GM12878 (cell line): ENCODE results near the gene SLC29A2. TPM values are rescaled to one million over a fixed set of nuclear protein-coding genes. Genes with fewer than 3 reads are reported as not detected.

Experiments used
- ATAC-seq: fragments of 200-7000 bp; cut with Tn5 transposase; 3 replicates; pipeline ENCODE4 v1.9.1; 2020; ENCODE audit warnings: mild to moderate bottlenecking, moderate library complexity
- BruUV-seq: library from RNA; stranded (reverse); fragments of 400-500 nt; replicated peaks from 2 replicates; lab custom pipeline; 2021; lab: Mats Ljungman, UMichigan
- CTCF ChIA-PET: fragments of 300-600 bp; sonication (Branson Sonifier 250); formaldehyde crosslinking; extraction: SDS; loops from one replicate; lab custom pipeline; 2021; ENCODE audit warnings: inconsistent platforms; lab: Yijun Ruan, JAX
- POLR2A ChIA-PET: fragments of 350-600 bp; formaldehyde crosslinking; extraction: SDS; loops from one replicate; lab custom pipeline; 2021; ENCODE audit warnings: inconsistent platforms; lab: Charles Lee
- RAD21 ChIA-PET: fragments of 300-600 bp; sonication (Branson Sonifier 250); formaldehyde crosslinking; loops from one replicate; lab custom pipeline; 2023; ENCODE audit warnings: antibody characterized with exemption; ENCODE audit not compliant: unreplicated experiment; lab: Charles Lee
- SMC1A ChIA-PET: fragments of 300-600 bp; sonication (Branson Sonifier 250); formaldehyde crosslinking; loops from one replicate; lab custom pipeline; 2023; ENCODE audit not compliant: unreplicated experiment, uncharacterized antibody; lab: Charles Lee
- DNase-seq: peaks from one replicate; pipeline ENCODE4 v3.0.0-alpha.2; 2011; ENCODE audit warnings: low read depth, low spot score
- FAIRE-seq: peaks from 3 replicates; lab custom pipeline; 2011; peaks lifted over from hg19 to GRCh38; lab: Jason Lieb, UNC
- H2AFZ ChIP-seq: 2 replicates; pipeline ENCODE4 v1.6.0; 2011; ENCODE audit warnings: low read depth, low read length, control low read depth; ENCODE audit not compliant: control insufficient read depth
- H3K27ac ChIP-seq: 2 replicates; pipeline ENCODE4 v1.5.1; 2011; ENCODE audit warnings: control low read depth; ENCODE audit not compliant: control insufficient read depth, insufficient read depth
- H3K27me3 ChIP-seq, 2 experiments: replicated peaks in 1 of 2; 2 replicates each; pipeline versions ENCODE4 v1.6.0 to v1.6.1; 2011; ENCODE audit warnings: low read length in 1 of 2; ENCODE audit not compliant: control insufficient read depth in 2 of 2, insufficient read depth in 2 of 2
- H3K36me3 ChIP-seq, 2 experiments: 2 replicates each; pipeline ENCODE4 v1.5.1; 2011; ENCODE audit warnings: low read length in 1 of 2; ENCODE audit not compliant: control insufficient read depth in 2 of 2, insufficient read depth in 2 of 2
- H3K4me1 ChIP-seq: 2 replicates; pipeline ENCODE4 v1.6.1; 2011; ENCODE audit warnings: mild to moderate bottlenecking, low read length, moderate library complexity, mixed read lengths; ENCODE audit not compliant: control insufficient read depth, insufficient read depth
- H3K4me2 ChIP-seq: 2 replicates; pipeline ENCODE4 v1.6.0; 2011; ENCODE audit warnings: control low read depth; ENCODE audit not compliant: control insufficient read depth, insufficient read depth
- H3K4me3 ChIP-seq: fragments of 200-600 bp; sonication (generic); 2 replicates; pipeline ENCODE4 v1.5.1; 2016
- H3K79me2 ChIP-seq: 2 replicates; pipeline ENCODE4 v1.6.0; 2011; ENCODE audit warnings: low read length; ENCODE audit not compliant: control insufficient read depth, insufficient read depth
- H3K9ac ChIP-seq: 2 replicates; pipeline ENCODE4 v1.8.0; 2011; ENCODE audit warnings: low read length, control low read depth, mixed read lengths; ENCODE audit not compliant: control insufficient read depth, insufficient read depth
- H3K9me3 ChIP-seq: replicated peaks from 3 replicates; pipeline ENCODE4 v1.5.1; 2011; ENCODE audit warnings: mild to moderate bottlenecking, low read length; ENCODE audit not compliant: control insufficient read depth, insufficient read depth
- H4K20me1 ChIP-seq: 2 replicates; pipeline ENCODE4 v1.6.0; 2011; ENCODE audit not compliant: control insufficient read depth, insufficient read depth
- BRCA1 ChIP-seq: IDR thresholded peaks from 2 replicates; pipeline ENCODE4 v1.6.1; 2011; ENCODE audit warnings: low read depth, low read length, improper control_type of control experiment
- CHD2 ChIP-seq: IDR thresholded peaks from 2 replicates; pipeline ENCODE4 v1.6.1; 2011; ENCODE audit warnings: low read depth, low read length, improper control_type of control experiment, borderline replicate concordance
- CHD4 ChIP-seq: fragments of 200-600 bp; sonication (generic); IDR thresholded peaks from 2 replicates; pipeline ENCODE4 v1.6.1; 2016; ENCODE audit warnings: mild to moderate bottlenecking
- GABPA ChIP-seq: IDR thresholded peaks from 2 replicates; pipeline ENCODE4 v1.6.1; 2014; ENCODE audit warnings: antibody characterized with exemption, low read depth, mild to moderate bottlenecking, inconsistent platforms
- HDAC6 ChIP-seq: fragments of 200-600 bp; sonication (generic); IDR thresholded peaks from one replicate; pipeline ENCODE4 v1.8.0; 2017; ENCODE audit warnings: antibody characterized with exemption; ENCODE audit not compliant: unreplicated experiment
- KAT2A ChIP-seq: conservative IDR thresholded peaks from 2 replicates; pipeline ENCODE4 v1.6.1; 2011; ENCODE audit warnings: low read depth, low read length; ENCODE audit not compliant: control insufficient read depth
- NFIC ChIP-seq: IDR thresholded peaks from 2 replicates; pipeline ENCODE4 v1.6.1; 2012; ENCODE audit warnings: low read depth, mild to moderate bottlenecking, inconsistent platforms, low read length, moderate library complexity
- NR2F1 ChIP-seq: fragments of 450-650 bp; conservative IDR thresholded peaks from 2 replicates; pipeline ENCODE4 v1.6.1; 2017; ENCODE audit warnings: mild to moderate bottlenecking
- PML ChIP-seq: IDR thresholded peaks from 2 replicates; pipeline ENCODE4 v1.6.1; 2012; ENCODE audit warnings: low read length, inconsistent platforms
- SPI1 ChIP-seq: IDR thresholded peaks from 2 replicates; pipeline ENCODE4 v1.6.1; 2011; ENCODE audit warnings: low read depth, mild to moderate bottlenecking, low read length, moderate library complexity, borderline replicate concordance; ENCODE audit not compliant: insufficient read depth
- WGBS: methylation state at CpG from one replicate; pipeline ENCODE4 v1.1.6; 2016; ENCODE audit warnings: low lambda C conversion rate; ENCODE audit not compliant: insufficient replicate concordance, insufficient coverage; ENCODE audit errors: missing lambda C conversion rate; 5-methylcytosine and 5-hydroxymethylcytosine counted together
- in situ Hi-C: fragments of 300-500 bp; cut with MboI; formaldehyde crosslinking; loops from 9 replicates; pipeline ENCODE4 v1.14.3; 2018; ENCODE audit warnings: mixed read lengths
- intact Hi-C: fragments of 100-400 bp; cut with micrococcal nuclease; formaldehyde crosslinking; loops from one replicate; pipeline ENCODE4 v1.14.2; 2022; ENCODE audit not compliant: unreplicated experiment
- polyA plus RNA-seq, 11 experiments: library from polyadenylated mRNA; depleted of rRNA in 4 of 11; unstranded in 6 of 11; stranded (reverse) in 5 of 11; fragments of >200 nt; fragmentation: Nextera tagmentation in 4 of 11; fragmentation: Illumina TruSeq in 1 of 11; extraction: Ambion mirVana in 4 of 11; extraction: Trizol in 1 of 11; gene quantifications; 1 replicate in 1 of 11; 2 replicates in 10 of 11; pipeline versions ENCODE4 v1.2.1 to v1.2.3, GENCODE V29; 2011 to 2016; ENCODE audit warnings: inconsistent platforms in 2 of 11, missing spikeins in 2 of 11, low read depth in 1 of 11
- total RNA-seq, 4 experiments: library from RNA; depleted of rRNA in 3 of 4; stranded (reverse); fragments of >200 nt in 3 of 4; fragmentation: Illumina TruSeq in 1 of 4; extraction: Trizol in 1 of 4; gene quantifications; 2 replicates each; pipeline versions ENCODE4 v1.2.1 to v1.2.3, GENCODE V29; 2013 to 2021
- TF ChIP-seq, protein P1 (sequence below): IDR thresholded peaks from 2 replicates; pipeline ENCODE4 v1.6.1; 2012; ENCODE audit warnings: low read depth, low read length, improper control_type of control experiment
- TF ChIP-seq, protein P2 (sequence below): fragments of 450-650 bp; IDR thresholded peaks from 2 replicates; pipeline ENCODE4 v1.6.1; 2017; ENCODE audit warnings: antibody characterized with exemption, mild to moderate bottlenecking, moderate library complexity

SLC29A2 gene
- total and polyA plus RNA-seq, 10 of the 15 experiments (the other 5 are each of a cell fraction or from before 2014, with no cell fraction given) = 0.27 to 7.5 (median 2.2) TPM

DNA sequence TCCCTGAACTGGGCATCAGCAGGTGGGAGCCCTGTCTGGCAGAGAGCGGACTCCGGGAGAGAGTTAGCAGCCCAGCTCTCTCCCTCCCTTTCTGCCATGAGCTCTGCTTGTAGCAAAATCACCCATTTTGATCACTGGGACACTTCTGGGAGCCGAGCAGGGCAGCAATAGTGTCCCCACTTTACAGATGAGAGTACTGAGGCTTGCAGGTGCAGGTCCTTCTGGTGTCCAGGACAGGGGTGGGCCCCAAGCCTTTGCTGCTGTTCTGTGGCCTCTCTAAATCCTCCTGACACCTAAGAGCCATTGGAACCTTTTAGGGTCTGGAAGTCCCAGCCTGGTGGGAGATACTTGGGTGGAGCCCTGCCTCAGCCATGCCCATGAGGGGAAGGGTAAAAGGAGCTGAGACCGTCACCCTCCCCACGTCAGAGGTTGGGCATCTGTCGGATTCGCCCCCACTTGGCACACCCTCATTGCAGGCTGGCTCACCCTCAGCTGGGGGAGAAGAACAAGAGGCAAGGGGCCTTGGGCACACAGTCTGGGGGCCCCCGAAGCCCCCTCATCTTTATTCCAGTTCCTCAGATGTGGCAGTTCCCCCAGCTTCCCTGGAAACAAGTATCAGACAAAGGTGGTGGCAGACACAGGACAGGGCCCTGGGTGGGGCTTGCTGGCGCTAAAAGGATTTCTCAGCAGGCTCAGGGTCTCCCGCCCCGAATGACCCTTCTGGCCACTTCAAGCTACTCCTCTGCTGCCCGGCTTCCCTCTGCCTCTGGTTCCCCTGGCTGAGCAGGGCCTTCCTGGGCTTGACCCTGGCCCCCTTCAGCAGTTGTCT, 39.8 kb downstream of the SLC29A2 start:
- Histone ChIP-seq H3K4me2 (no peak overlapping the region), H3K4me1 (peaks cover 17% of the 10 kb centered on the region), H3K9me3 (no peaks in the 10 kb centered on the region), H2AFZ (no peak overlapping the region), H4K20me1 (no peaks in the 10 kb centered on the region), H3K36me3 (no peaks in the 10 kb centered on the region), H3K9ac (no peak overlapping the region), H3K4me3 (no peak overlapping the region), H3K27ac (no peak overlapping the region), H3K79me2 (no peaks in the 10 kb centered on the region), H3K27me3 (no peaks in the 10 kb centered on the region)
- TF ChIP-seq KAT2A (no peak), BRCA1 (no peak), HDAC6 (no peak), CHD4 (no peak)
- in situ Hi-C loops (no loop called here), intact Hi-C loops (no loop called here)
- SMC1A ChIA-PET = interaction anchor here (3.9 kb wide), 1 partner anchor 20 kb away, joined by 33 read pairs; no protein-coding TSS in a partner anchor
- FAIRE-seq = no peak
- DNase-seq = no peak
- RAD21 ChIA-PET = interaction anchor here (3.0 kb wide), 1 partner anchor 20 kb away, joined by 19 read pairs; no protein-coding TSS in a partner anchor
- CTCF ChIA-PET = interaction anchor here (0.8 to 5.7 kb wide), 3 partner anchors 21 to 54 kb away, joined by 3 to 96 read pairs (median 6); no protein-coding TSS in a partner anchor
- POLR2A ChIA-PET = interaction anchor here (1.0 to 1.5 kb wide), 2 partner anchors 13 to 34 kb away, joined by 3 read pairs; partner anchors contain the start of gene BRMS1
- BruUV-seq = no TSS peak
- ATAC-seq = no peak
- 58% methylated on average over 12 of the region's 12 CpGs for WGBS

DNA sequence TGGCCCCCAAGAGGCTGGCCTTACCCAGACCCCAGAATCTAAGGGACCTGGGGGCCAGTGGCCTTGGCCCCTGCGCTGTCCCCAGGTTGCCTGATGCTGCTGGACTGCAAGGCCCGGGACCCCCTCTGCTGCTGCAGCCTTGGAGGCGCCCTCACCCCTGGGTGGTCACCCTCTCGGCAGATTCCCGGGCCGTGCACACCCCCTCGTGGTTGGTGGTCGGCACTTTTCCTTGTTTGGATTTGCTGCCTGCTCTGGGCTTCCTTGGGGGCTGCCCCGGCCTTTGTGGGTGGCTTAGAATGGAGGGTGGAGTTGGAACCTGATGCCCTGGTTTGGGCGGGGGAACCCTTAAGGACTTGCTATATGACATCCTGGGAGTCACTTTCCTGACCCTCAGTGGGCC, 40.6 kb downstream of the SLC29A2 start:
- no peak overlapping the region for H3K4me2 ChIP-seq
- DNase-seq (no peak), FAIRE-seq (no peak), ATAC-seq (no peak)
- no TSS peak for BruUV-seq
- POLR2A ChIA-PET = interaction anchor here (1.0 to 1.5 kb wide), 2 partner anchors 14 to 33 kb away, joined by 3 read pairs; partner anchors contain the start of gene BRMS1
- no peaks in the 10 kb centered on the region for H3K27me3 ChIP-seq
- H2AFZ ChIP-seq = no peak overlapping the region
- RAD21 ChIA-PET = interaction anchor here (1.0 to 3.0 kb wide), 2 partner anchors 19 to 42 kb away, joined by 3 to 19 read pairs; partner anchors contain the start of gene YIF1A
- no peaks in the 10 kb centered on the region for H4K20me1 ChIP-seq
- intact Hi-C loops (no loop called here), in situ Hi-C loops (no loop called here)
- WGBS = 37% methylated on average over 10 of the region's 10 CpGs
- SMC1A ChIA-PET = interaction anchor here (3.9 kb wide), 1 partner anchor 19 kb away, joined by 33 read pairs; no protein-coding TSS in a partner anchor
- no peak overlapping the region for H3K9ac ChIP-seq
- H3K36me3 ChIP-seq = no peaks in the 10 kb centered on the region
- CTCF ChIA-PET = interaction anchor here (5.7 kb wide), 1 partner anchor 20 kb away, joined by 96 read pairs; no protein-coding TSS in a partner anchor
- H3K4me1 ChIP-seq = peaks cover 10% of the 10 kb centered on the region
- no peaks in the 10 kb centered on the region for H3K79me2 ChIP-seq
- H3K4me3 ChIP-seq = no peak overlapping the region
- no peaks in the 10 kb centered on the region for H3K9me3 ChIP-seq
- TF ChIP-seq SPI1 (no peak), CHD2 (no peak), NR2F1 (no peak), GABPA (no peak), PML (no peak), NFIC (no peak)
- TF ChIP-seq, protein P1, sequence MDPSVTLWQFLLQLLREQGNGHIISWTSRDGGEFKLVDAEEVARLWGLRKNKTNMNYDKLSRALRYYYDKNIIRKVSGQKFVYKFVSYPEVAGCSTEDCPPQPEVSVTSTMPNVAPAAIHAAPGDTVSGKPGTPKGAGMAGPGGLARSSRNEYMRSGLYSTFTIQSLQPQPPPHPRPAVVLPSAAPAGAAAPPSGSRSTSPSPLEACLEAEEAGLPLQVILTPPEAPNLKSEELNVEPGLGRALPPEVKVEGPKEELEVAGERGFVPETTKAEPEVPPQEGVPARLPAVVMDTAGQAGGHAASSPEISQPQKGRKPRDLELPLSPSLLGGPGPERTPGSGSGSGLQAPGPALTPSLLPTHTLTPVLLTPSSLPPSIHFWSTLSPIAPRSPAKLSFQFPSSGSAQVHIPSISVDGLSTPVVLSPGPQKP = no peak
- TF ChIP-seq, protein P2, sequence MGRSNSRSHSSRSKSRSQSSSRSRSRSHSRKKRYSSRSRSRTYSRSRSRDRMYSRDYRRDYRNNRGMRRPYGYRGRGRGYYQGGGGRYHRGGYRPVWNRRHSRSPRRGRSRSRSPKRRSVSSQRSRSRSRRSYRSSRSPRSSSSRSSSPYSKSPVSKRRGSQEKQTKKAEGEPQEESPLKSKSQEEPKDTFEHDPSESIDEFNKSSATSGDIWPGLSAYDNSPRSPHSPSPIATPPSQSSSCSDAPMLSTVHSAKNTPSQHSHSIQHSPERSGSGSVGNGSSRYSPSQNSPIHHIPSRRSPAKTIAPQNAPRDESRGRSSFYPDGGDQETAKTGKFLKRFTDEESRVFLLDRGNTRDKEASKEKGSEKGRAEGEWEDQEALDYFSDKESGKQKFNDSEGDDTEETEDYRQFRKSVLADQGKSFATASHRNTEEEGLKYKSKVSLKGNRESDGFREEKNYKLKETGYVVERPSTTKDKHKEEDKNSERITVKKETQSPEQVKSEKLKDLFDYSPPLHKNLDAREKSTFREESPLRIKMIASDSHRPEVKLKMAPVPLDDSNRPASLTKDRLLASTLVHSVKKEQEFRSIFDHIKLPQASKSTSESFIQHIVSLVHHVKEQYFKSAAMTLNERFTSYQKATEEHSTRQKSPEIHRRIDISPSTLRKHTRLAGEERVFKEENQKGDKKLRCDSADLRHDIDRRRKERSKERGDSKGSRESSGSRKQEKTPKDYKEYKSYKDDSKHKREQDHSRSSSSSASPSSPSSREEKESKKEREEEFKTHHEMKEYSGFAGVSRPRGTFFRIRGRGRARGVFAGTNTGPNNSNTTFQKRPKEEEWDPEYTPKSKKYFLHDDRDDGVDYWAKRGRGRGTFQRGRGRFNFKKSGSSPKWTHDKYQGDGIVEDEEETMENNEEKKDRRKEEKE = no peak
- no peak overlapping the region for H3K27ac ChIP-seq
